KG1 (cell line): Measurements from ENCODE around the gene UROC1.

Source experiments
- DNase-seq: peaks from one replicate; lab custom pipeline; 2025; lab: John Stamatoyannopoulos, UW

The UROC1 gene

DNA sequence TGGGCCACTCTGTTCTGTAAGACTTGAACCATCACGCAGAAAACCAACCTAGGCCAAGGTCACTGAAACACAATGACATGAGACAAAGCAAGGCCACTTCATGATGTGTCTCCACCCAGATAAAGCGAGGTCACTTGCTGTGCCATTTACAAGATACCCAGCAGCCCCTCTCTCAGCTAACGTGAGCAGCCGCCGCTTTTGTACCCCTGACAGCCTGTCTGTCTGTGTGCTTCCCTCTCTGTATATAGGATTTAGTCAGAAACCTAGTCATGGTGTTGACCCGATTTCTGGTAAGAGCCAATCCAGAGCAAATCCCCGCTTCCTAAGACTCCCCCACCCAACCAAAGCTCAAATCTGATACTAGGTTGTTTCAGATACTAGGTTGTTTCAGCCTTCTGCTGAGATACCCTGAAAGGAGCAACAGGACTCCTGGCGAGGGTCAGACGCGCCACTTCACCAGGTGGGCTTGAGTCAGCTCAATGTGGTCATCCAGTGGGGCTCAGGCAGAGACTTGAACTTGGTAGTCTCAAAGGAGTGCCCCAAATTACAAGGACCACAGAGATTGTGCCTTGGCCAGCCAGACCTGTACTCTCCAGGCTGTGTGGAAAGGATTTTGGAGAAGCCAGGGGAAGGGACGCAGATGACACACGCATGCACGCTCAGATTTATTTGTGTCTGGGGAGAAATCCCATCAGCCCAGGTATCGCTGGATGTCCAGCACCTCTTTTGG lies 38.8 kb downstream of the UROC1 start:
- DNase-seq, result no peak

DNA sequence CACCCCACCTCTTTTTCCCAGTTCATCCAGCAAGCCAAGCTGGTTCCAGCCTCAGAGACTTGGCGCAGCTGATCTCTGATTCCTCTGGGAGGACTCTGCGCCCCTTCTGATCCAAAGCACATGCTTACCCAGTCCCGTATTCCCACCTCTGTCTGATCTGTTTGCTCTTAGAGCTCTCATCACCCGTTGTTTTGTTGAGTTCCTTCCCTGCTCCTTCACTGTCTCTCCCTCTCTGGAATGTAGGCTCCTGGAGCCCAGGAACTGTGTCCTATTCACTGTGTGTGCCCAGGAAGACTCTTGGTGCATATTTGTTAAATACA lies 40.6 kb downstream of the UROC1 start:
- DNase-seq, result no peak

DNA sequence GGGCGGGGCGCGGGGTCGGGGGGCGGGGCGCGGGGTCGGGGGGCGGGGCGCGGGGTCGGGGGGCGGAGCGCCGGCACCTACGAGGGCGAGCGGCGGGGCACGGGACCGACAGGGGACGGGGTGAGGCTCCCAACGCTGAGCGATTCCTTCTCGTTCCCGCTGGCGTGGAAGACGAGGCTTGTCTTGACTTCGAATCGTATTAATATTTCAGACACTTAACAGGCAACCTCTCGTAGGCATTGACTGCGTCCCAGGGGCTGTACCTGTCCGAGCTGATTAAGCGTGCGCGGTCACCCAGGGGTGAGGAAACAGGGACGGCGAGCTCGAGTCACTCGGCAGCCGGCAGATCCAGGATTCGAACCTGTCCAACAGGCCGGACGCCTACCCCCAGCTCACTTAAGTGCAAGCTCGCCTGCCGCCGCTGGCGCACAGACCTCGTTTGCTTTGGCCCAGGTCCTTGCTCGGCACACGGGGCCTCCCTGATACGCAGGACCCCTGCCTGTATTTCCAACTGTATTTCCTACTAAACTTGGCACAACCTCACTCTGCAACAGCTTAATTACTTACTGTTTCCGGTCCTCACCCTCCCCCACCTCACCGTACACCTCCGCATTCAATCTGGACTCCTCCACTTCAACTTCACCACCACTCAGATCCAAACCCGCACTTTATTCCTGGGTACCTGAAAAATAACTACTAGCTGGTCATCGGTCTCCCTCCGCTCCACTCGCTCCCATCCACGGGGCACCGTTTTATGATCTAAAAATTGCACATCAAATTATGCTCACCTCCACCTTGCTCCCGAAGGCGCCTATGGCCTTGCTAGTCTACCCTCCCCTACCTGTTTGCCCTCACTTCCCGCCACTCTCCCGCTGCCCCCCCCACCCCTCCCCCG lies 41.2 kb downstream of the UROC1 start:
- DNase-seq, result peak; percentile 20

DNA sequence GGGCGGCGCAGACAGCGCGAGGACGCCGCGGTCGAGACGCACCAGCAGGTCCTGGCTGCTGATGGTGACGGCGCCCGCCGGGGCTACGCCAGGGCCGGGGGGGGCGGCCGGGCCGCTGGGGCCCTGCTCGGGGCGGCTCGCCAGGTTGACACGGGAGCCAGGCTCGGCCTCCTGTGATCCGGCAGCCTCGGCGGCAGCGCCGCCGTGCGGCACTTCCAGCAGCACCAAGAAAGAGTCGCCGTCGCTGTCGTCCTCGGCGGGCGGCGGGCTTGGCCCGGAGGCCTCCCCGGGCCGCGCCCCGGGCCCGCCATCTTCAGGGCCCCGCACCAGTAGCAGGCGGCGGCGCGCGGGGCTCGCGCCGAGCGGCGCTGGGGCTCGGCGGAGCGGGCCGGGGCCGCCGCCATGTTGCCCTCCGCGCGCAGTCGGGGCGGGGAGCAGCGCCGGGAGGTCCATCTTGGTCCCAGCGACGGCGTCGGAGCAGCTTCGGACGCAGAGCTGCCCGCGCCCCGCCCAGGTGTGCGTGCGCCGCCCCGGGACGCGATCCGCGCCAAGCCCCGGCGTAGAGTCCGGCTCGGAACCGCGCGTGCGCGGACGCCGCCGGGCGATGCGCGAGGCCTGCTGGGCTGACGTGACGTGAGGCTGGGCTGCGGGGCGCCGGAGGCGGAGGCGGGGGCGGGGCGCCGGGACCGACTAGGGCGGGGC lies 42.0 kb downstream of the UROC1 start, which contains the start of gene ZXDC:
Gene ZXDC (minus strand): TSS at position 479 of the 702 bp plus-strand sequence. CDS start 26 bp downstream, at position 453.
- peak; percentile 88 for DNase-seq

DNA sequence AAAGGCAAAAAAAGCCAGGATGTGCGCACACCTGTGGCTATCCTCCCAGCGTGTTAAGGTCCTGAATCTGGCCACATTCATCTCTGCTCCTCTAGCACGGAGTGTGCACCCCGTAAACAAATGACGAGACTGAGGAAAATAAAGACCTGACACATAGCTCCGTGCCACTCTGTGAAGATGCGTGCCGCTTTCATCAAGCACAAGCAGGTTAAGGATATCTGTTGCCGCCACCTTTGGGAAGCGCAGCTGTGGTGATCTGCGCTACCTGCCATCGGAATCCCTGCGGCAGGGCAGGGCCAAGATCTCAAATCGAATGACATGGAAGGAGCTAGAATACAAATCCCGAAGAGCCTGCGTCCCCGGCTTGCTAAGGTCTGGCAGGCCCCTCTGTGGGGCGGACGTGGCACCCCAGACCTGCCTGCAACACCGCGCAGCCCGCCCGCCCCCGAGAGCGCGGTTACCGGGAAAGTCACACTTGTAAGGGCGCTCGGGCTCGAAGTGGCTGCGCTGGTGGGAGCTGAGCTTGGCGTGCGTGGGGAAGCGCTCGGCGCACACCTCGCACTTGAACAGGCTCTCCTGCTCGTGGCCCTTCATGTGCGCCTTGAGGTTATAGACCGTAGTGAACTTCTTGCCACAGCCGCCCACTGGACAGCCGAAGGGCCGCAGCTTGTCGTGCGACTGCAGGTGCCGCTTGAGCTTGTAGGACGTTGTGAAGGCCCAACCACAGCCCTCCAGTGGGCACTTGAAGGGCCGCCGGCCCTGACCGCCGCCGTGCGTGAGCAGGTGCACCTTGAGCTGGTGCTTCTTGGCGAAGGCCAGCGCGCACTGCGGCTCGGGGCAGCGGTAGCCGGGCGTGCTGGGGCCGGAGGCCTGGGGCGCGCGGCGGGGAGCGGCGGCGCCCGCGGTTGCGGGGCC lies 42.8 kb downstream of the UROC1 start:
- no peak for DNase-seq

DNA sequence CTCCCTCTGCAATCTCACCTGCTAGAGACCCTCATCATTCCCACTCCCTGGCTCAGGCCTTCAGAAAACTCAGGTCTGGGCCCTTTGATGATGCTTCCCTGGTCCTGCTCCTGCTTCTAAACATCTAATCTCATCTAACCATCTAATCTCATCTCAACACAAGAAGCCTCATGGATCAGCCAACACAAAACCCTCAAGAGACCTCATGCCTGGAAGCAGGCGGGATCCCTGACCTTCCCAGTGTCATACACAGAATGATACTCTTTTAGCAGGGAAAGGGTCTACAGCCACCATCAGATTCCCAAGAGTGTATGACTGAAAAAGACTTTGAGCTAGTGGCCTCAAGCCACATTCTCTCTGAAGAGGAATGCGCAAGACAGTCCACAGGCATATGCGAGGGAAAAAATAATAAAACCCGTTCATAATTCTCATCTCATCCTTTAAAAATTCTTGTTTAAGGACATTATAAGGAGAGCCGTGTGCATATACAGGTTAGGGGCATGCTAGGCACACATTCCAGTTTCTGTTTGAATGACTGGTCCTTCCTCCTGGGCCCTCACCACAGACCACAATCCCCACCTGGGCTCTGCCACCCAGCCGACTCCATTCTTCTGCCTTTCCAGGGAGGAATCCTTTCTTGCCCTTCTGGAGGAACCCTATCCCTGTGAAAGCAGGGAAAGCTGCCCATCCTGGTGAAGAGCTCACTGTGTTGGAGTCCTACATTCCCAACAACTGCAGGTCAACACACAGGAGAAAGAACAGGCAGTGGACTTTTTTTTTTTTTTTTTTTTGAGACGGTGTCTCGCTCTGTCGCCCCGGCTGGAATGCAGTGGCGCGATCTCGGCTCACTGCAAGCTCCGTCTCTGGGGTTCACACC lies 44.0 kb downstream of the UROC1 start:
- DNase-seq, result no peak

DNA sequence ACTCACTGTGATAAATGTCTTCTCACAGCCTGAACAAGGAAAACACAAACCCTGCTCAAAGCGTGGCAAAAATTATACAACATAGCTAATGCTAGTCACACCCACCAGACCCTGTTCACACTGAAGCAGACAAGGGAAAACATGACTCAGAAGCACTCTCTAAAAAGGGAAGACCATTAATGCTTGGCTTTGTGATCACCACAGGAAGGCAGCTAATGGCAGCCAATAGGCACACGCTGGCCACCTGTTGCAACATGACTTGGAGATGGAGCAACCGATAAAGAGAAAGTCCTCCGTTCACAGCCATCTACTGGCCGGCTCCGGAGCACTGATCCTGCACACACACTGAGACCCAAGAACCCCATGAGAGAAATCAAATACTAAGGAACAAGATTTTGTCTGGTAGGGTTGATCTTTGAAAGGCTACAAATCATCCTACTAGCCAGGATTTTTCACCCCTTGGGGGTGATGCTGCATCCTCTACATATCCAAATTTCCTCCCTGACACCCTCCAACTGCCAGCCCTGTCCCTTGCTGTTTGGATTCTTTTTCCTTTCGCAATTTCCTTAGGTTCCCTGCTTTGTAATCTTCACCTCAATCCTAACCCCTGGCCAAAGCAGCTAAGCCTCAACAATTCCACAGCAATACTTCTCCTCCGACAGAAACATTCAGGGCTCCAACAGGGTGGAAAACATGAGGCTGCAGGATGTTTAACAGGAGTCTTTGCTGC lies 45.1 kb downstream of the UROC1 start:
- peak; percentile 67 for DNase-seq

DNA sequence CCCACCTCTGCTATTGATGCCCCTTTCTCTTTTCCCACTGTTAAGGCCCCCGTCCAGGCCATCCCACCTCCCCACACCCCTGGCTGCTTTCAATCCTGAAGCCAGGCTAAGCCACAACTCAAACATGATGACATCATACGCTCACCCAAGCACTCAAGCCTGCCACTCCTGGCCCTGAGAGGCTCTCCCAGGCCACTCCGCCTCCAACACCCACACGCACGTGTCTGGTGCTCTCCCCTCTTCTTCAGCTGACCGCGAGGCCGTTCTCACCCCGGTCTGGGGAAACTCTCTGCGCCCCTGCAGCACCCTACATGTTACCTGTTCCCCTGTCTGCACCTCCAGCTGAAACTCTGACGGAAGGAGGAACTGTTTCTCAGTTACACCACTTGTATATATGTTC lies 48.1 kb downstream of the UROC1 start:
- no peak for DNase-seq

DNA sequence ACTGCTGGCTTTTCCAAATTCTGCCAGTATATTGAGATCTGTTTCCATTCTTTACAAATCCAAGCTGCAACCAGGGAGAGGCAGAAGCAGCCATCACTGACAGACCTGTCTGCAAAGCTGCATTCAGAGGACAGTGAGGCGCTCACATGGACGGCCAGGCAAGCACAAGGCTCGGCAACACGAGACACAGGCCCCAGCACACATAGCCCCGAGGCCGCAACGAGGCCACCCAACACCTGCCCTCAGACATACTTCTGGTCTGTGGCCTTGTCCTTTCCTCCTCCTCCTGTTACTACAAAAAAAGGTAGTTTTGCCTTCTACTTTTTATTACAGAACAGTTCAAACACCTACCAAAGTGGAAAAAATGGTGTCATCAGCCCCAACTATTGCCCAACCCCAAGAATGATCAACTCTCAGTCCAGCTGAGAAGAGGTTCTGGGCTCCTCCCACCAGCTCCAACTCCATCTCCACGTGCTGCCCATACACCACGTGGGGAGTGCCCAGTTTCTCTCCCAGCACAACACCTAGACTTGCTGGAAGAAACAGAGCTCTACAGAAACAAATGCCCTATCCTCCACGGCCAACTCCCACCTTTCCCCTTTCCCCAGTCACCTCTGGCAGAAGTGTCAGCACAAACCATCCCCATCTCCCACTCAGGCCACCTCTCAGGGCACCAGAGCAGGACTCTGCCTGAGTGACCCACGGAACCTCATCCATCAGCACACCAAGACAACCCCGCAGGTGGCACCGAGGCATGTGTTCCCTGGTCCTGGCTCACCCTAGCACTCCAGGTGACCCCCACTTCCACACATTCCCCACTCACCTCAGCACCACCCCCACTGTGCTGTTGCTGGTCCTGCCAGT lies 49.3 kb downstream of the UROC1 start:
- DNase-seq, result no peak

DNA sequence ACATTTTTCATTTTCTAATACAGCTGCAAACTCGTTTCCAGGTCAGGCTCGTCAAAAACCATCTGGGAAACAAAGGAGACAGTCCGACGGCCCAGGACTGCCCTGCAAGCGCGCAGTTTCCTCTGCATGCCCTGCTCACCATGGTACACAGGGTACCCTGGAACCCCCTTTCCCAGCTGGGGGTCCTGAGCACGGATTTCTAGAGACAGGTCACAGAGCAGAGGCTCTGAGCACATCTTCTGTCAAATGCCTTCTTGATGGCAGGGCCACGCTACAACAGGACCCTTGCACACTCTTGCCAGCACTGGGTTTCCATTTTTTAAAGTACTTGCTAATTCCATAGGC lies 50.0 kb downstream of the UROC1 start:
- no peak for DNase-seq

DNA sequence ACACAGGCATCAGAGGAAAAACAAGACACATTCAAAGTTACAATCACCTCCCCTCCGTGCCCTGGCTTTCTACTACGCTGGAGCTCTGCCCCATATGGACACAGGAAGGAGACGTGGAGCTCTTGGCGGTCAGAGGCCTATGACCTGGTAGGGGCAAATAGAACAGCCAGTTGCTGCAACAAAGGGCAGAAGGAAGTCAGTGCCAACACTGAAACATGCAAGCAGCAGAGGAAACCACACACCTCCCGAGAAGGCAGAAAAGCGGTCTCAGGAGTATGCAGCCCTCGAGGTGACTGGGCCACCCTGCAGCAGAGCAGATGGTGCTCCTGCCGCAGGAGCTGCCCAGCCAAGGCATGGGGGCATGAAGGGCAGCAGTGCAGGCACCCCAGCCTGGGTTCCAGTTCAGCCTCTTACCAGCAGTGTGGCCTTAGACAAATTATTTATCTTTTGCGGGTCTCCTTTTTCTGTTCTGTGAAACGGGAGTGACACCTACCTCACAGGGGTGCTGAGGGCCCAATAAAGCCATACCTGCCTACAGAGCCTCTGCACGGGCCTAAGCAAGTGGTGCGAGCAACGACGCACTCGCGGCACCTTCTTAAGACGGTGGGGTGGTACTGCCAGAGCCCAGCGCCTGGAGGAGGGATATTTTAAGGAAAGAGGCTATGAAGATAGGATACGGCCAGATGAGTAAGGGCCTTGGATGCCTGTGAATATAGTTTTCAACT lies 50.5 kb downstream of the UROC1 start:
- DNase-seq, result no peak

DNA sequence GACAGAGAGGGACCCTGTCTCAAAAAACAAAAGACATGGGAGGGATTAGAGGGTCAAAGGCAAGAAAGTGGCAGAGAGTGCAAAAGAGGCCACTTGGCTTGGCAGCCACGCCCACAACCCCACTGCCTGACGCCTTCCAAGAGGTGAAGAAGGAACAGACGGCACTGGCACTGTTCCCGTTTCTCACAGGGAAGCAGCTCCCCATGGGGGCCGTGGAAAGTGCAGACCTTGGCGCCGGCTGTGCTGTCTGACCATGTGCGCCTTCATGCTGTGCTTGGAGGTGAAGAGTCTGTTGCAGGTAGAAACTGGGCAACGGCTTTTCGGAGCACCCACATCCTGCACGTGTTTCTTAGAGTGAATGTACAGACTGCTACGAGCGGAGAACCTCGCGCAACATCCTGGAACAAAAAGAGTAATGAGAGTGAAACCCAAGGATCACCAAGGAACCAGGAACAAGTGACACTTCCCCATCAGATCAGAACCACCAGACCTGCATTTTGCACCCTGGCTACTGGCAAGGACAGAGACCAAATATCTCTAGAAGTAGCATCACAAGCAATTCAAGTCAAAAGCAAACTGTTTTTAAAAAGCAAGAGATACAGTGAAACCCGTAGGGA lies 51.5 kb downstream of the UROC1 start:
- DNase-seq, result no peak

DNA sequence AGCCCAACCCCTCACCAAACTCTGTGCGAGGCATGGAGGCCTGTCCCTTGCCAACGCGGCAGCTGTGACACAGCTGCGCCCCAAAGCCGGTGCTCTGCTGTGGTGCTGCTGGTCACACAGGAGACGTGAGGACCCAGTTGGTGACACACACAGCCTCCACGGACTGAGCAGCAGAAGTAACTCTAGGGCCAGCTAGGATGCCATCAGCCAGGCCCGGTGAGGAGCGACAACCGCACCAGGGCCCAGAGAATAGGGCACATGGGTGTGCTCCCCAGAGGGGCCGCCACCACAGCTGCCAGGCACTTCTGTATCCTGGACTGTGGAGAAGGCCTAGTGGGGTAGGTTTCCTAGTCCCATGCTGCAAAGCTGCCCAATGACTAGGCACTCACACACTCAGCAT lies 52.6 kb downstream of the UROC1 start:
- no peak for DNase-seq

DNA sequence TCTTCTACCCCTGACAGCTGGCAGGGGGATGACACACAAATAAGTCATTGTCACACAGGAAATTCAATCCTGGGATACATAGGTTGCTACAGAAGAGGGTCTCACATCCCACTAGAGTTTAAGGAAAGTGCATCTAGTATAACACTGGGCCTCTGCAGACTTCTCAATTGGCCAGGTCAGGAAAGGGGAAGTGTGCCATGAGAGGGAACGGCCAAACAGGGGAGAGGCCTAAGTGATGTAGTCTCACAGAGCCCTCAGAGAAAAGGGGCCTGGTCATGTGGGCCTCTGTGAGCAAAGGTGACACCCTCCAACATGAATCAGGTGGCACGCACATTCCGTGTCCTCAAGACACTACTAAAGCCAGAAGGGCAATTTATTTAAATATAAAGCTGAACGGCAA lies 53.1 kb downstream of the UROC1 start:
- no peak for DNase-seq

DNA sequence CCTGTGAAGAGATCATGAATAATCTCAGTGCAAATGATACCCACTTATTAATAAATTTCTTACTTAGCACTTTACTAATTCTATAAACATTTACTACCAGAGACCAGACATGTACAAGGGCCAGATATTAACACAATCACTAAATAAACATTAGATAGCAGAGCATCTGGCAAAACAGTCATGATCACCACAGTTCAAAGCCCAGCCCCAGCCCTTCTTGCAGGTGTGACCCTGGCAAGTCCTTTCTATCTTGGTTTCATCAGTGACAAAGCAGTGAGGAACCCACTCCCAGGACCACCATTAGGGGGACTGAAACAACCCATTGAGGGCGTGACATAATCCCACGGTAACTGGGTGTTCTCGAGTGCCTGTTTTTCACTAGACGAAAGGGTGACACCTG lies 53.5 kb downstream of the UROC1 start:
- DNase-seq, result no peak

DNA sequence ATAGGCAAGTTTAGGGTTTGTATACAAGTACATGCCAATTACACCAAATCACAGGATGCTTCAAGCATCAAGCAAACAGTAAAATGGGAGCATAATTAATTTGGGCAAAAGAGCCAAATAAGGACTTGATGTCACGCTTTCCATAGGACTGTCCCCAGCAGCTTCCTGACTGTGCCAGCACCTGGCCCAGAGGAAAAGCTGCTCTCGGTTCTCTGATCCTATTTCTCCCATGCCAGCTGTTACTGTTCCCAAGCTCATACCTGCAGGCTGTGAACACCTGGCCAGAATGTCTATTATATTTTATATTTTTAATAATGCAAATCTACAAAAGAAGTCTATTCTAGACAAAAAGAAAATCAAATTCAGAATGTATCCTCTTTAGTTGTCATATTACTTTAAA lies 54.1 kb downstream of the UROC1 start:
- no peak for DNase-seq

DNA sequence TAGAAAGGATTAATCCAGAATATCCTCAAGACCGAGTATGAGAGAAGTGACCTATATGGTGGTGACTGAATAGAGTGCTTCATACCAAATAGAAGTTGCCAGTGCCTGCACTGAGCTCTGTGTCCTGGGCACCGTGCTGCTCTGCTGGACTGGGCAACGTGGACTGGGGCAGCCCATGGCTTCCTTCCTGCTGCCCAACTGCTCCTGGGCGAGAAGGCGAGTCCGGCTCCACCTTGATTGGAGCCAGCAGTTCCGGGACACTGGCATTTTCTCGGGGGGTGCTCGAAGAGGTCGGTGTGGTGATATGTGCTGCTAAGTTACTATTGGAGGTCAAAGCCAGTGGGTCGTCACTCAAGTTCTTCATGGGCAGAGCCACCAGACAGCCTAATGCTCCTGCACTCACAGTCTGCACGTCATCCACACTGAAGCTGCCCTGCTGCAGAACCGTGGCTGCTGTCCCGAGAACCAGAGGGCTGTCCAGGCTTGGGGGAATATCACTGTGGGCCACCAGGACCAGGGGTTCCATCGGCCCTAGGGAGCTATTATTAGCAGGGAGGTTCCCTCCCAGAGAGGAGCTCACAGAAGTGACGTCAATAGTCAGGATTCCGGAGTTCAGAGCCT lies 56.0 kb downstream of the UROC1 start:
- no peak for DNase-seq

DNA sequence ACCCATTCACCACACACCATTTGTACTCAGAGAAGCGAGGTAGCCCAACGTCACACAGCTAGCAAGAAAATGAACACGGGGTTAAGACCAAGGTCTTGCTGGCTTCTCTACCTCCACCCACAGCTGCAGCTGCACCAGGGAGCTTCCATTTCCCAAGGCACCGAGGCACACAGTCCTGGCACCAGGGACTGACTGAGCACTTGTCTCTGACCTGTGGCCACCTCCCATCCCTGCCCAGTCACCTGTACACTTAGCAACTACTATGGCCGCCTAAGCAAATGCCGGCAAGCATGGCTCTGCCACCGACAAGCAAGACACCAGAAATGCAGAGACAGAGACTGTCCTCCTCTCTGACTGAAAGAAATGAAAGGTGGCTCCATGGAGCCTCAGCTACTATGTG lies 57.2 kb downstream of the UROC1 start:
- DNase-seq, result no peak
